Measurements from ENCODE around the gene ZCCHC14.
A peak's percentile ranks its signal among the peaks of the same experiment; 100 is the strongest.

The ZCCHC14 gene

GRCh38 chr16:87457709-87458423 lies 35.0 kb downstream of the ZCCHC14 start:
- DNase-seq (ENCODE audit: low spot score) = peak; percentile 91

- peak; percentile 49 for DNase-seq (ENCODE audit: low spot score)
These were observed 35.7 kb downstream of the ZCCHC14 start for GRCh38 chr16:87457061-87457611.

GRCh38 chr16:87454391-87454790 lies 38.4 kb downstream of the ZCCHC14 start:
- no peak for DNase-seq (ENCODE audit: low spot score)

- no peak for DNase-seq (ENCODE audit: low spot score)
These were observed 39.5 kb downstream of the ZCCHC14 start for GRCh38 chr16:87453326-87453725.

- DNase-seq (ENCODE audit: low spot score) = no peak
These were observed 41.1 kb downstream of the ZCCHC14 start for GRCh38 chr16:87451563-87452210.

DNA sequence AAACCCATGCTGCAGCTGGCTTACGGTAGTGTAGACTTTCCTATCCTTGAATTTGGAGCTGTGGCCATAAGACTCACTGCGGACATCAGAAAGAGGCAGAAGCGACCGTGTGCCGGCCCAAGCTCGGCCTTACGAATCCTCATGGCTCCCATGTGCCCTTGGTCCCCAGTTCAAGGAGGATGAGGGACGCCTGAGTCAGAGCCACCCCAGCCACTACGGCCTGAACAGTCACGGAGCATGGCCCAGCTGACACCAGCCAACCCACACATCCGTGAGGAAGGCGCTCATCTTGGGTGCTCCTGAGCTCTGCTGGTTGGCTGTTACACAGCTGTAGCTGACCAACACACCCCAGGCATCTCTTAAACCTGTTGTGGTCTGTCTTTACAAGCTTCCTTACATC lies 44.0 kb downstream of the ZCCHC14 start:
- no peak for DNase-seq (ENCODE audit: low spot score)

- peak; percentile 64 for DNase-seq (ENCODE audit: low spot score)
These were observed 45.5 kb downstream of the ZCCHC14 start for GRCh38 chr16:87447323-87447722.

DNA sequence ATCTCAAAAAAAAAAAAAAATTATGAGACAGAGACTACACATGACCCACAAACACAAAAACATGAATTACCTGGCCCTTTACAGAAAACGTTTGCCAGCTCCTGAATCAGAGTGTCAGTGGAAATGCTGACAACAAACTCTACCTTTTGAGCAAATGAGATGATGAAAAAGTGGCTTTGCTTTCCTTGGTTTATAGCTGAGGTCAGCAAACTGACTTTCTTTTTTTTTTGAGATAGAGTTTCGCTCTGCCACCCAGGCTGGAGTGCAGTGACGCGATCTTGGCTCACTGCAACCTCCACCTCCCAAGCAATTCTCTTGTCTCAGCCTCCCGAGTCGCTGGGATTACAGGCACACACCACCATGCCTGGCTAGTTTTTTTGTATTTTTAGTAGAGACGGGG lies 46.3 kb downstream of the ZCCHC14 start:
- DNase-seq (ENCODE audit: low spot score) = no peak

GRCh38 chr16:87445486-87445885 lies 47.3 kb downstream of the ZCCHC14 start:
- peak; percentile 52 for DNase-seq (ENCODE audit: low spot score)

DNA sequence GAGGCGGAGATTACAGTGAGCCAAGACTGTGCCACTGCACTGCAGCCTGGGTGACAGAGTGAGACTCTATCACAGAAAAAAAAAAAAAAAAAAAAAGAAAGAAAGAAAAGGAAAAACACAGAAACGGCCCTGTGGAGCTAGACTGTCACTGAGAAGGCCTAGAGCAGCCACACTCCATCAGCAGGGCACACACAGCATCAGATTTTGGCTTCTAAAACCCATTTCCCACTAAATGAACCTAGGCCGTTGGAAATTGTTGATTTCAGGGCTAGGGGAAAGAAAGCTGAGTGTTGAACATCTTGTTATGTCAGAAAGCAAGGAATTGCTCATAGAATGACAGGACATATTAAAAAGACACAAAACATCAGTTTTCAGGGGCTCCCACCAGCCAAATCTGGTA lies 48.9 kb downstream of the ZCCHC14 start:
- no peak for DNase-seq (ENCODE audit: low spot score)

GRCh38 chr16:87443016-87443415 lies 49.8 kb downstream of the ZCCHC14 start:
- DNase-seq (ENCODE audit: low spot score) = no peak

DNA sequence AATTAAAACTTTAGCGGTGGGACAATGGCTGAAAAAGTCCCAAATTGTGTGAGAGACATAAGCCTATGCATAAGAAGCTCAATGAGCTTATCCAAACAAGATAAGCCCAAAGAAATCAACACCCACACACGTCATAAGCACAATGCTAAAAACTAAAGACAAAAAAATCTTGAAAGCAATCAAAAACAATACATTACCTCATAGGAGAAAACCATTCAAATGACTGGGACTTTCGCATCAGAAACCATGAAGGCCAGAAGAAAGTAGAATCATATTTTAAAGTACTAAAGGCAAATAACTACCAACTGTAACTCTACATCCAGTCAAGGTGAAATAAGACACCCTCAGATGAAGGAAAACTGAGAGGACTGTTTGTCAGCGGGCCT lies 50.2 kb downstream of the ZCCHC14 start:
- no peak for DNase-seq (ENCODE audit: low spot score)

GRCh38 chr16:87441886-87442580 lies 50.8 kb downstream of the ZCCHC14 start:
- DNase-seq (ENCODE audit: low spot score) = no peak

DNA sequence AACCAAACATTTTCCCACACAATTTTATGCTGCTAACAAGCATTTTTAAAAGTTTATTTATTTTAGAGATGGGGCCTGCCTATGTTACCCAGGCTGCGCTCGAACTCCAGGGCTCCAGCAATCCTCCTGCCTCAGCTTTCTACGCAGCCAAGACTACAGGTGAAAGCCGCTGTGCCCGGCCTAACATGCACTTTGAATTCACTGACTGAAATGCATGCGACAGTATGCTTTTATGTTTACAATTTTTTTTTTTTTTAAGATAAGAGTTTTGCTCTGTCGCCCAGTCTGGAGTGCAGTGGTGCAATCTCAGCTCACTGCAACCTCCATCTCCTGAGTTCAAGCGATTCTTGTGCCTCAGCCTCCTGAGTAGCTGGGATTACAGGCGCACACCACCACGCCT lies 52.9 kb downstream of the ZCCHC14 start:
- no peak for DNase-seq (ENCODE audit: low spot score)

GRCh38 chr16:87438611-87438985 lies 54.2 kb downstream of the ZCCHC14 start:
- no peak for DNase-seq (ENCODE audit: low spot score)

DNA sequence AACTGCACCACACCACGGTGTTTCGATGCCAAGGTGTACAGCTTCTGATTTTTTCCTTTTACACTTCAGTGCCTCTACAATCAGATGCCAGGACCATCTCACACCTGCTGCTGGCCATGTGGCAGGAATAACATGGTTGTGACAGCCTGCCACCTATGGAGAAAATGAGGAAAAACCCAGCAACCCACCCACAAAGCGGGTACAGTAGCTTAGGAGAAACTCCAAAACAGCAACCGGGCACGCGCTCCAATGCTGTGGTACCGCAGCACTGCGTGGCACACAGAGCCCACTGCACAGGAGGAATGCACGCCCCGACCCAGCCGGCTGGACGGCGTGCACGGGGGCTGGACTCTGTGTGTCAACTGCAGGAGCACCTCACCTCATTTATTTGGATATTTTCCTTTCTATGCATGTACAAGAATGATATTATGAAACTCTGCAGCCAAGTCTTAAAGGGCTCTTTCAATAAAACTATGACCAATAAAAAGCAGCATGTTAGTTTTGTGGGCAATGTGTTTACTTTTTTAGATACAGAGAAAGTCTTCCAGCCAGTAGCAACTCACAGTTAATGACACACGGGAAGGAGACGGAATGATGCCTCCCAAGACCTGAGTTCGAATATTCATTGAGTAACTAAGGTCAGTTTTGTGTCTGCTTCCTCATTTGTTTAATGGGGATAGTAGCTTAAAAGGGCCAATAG lies 54.8 kb downstream of the ZCCHC14 start:
- no peak for DNase-seq (ENCODE audit: low spot score)

- no peak for DNase-seq (ENCODE audit: low spot score)
These were observed 55.5 kb downstream of the ZCCHC14 start for GRCh38 chr16:87437327-87437726.

GRCh38 chr16:87436225-87437172 lies 56.3 kb downstream of the ZCCHC14 start:
- no peak for DNase-seq (ENCODE audit: low spot score)

DNA sequence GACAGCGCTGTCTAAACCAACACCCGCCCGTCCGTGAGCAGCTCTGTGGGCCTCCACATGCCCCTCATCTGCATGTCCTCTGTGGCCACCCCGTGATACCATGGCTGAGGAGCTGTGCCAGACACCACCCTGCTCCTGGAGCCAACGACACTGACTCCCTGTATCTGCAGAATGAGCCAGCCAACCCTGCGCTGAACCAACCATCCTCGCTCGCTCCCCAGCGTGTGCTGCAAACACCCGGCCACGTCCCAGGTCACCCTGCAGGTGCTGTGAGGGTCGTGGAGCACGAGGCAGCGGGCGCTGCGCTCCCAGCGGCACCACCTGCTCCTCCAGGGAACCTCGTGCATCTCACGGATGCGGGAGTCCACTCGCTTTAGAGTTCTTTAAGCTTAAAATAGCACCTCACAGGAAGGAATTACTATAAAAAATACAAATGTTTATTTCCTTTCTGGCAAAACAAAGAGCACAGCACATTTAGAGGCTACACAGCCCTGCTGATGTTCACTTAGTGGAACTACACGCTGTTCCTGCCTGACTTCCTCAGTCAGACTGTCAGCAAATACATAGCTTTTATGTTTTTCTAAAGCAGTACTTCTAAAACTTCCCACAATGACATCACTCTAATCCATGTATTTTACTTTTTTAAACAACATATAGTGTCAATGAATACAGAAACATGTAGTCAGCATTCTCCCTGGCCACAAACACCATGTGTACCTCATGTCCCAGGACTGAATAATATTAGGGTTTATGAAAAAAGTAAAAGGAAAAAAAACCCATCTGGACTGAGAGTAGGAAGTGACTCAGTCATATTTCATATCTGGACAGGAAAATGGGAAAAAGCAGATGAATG lies 57.2 kb downstream of the ZCCHC14 start:
- DNase-seq (ENCODE audit: low spot score) = peak; percentile 66

DNA sequence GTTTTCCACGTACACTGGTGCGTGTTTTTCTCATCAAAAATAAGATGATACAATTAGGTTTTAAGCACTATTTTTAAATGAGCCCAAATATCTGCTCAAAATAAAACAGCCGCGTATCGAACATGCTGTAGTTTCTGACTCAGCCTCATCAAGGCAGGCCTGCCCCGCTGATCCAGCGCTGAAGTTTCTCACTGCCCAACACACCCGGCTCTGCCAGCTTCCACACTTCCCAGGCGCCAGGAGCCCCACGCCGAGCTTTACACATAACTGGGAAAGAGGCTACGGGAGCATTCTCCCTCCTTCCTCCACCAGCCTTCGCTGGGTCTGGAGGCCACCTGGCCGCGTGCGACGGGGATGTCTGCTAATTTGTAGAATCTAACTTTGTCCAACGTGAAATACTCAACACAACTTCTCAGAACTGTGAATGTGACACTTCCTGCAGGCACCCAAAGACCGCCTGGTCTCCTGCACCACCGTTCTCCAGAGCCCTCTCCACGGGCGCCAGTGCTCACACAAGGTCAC lies 58.6 kb downstream of the ZCCHC14 start:
- no peak for DNase-seq (ENCODE audit: low spot score)
